PC-3 (cell line): ENCODE data around the gene KMT2C. TPM values are rescaled to one million over a fixed set of nuclear protein-coding genes. Genes with fewer than 3 reads are reported as not detected.

Source experiments
- ATAC-seq: fragments of 200-7000 bp; cut with Tn5 transposase; 2 replicates; pipeline ENCODE4 v1.9.1; 2020; ENCODE audit warnings: mild to moderate bottlenecking, moderate library complexity
- BruUV-seq: library from RNA; stranded (reverse); fragments of 400-500 nt; replicated peaks from 2 replicates; lab custom pipeline; 2021; lab: Mats Ljungman, UMichigan
- CTCF ChIA-PET: fragments of 300-600 bp; sonication (Branson Sonifier 250); formaldehyde crosslinking; loops from one replicate; lab custom pipeline; 2022; ENCODE audit warnings: antibody characterized with exemption; lab: Charles Lee
- POLR2A ChIA-PET: fragments of 300-600 bp; sonication (Branson Sonifier 250); formaldehyde crosslinking; loops from one replicate; lab custom pipeline; 2022; ENCODE audit warnings: antibody characterized with exemption; ENCODE audit not compliant: unreplicated experiment; lab: Charles Lee
- DNase-seq: peaks from one replicate; pipeline ENCODE4 v3.0.0-alpha.2; 2015
- H2AFZ ChIP-seq: fragments of 300-600 bp; sonication (generic); 2 replicates; pipeline ENCODE4 v1.6.0; 2016; ENCODE audit warnings: antibody characterized with exemption, low read length
- H3F3A ChIP-seq: fragments of 300-600 bp; sonication (generic); one replicate; pipeline ENCODE4 v1.6.0; 2017; ENCODE audit warnings: antibody characterized with exemption, low read length, control low read depth, mild to moderate bottlenecking; ENCODE audit not compliant: unreplicated experiment
- H3K27ac ChIP-seq: fragments of 300-600 bp; sonication (generic); 2 replicates; pipeline ENCODE4 v1.5.1; 2016; ENCODE audit warnings: mild to moderate bottlenecking, low read length
- H3K27me3 ChIP-seq: fragments of 300-600 bp; sonication (generic); 2 replicates; pipeline ENCODE4 v1.6.1; 2016; ENCODE audit warnings: low read length, mixed read lengths
- H3K36me3 ChIP-seq: fragments of 300-600 bp; sonication (generic); 2 replicates; pipeline ENCODE4 v1.6.1; 2016; ENCODE audit warnings: low read depth, mixed run types, low read length, mixed read lengths
- H3K4me1 ChIP-seq: fragments of 300-600 bp; sonication (generic); 2 replicates; pipeline ENCODE4 v1.5.1; 2016; ENCODE audit warnings: low read length; ENCODE audit not compliant: insufficient read depth
- H3K4me2 ChIP-seq: fragments of 300-600 bp; sonication (generic); 2 replicates; pipeline ENCODE4 v1.6.0; 2016; ENCODE audit warnings: low read length
- H3K4me3 ChIP-seq: fragments of 300-600 bp; sonication (generic); 2 replicates; pipeline ENCODE4 v1.5.1; 2016; ENCODE audit warnings: mild to moderate bottlenecking, low read length, mixed read lengths
- H3K79me2 ChIP-seq: fragments of 300-600 bp; sonication (generic); 2 replicates; pipeline ENCODE4 v1.6.1; 2017; ENCODE audit warnings: low read length, mixed read lengths
- H3K9ac ChIP-seq: fragments of 300-600 bp; sonication (generic); 2 replicates; pipeline ENCODE4 v1.6.0; 2016; ENCODE audit warnings: mild to moderate bottlenecking, low read length
- H3K9me2 ChIP-seq: fragments of 300-600 bp; sonication (generic); replicated peaks from 2 replicates; pipeline ENCODE4 v1.6.1; 2016; ENCODE audit warnings: mixed run types, low read length, mixed read lengths
- H3K9me3 ChIP-seq: fragments of 300-600 bp; sonication (generic); 2 replicates; pipeline ENCODE4 v1.6.1; 2016; ENCODE audit warnings: low read length, mixed read lengths
- H4K20me1 ChIP-seq: fragments of 300-600 bp; sonication (generic); 2 replicates; pipeline ENCODE4 v1.6.1; 2016; ENCODE audit warnings: low read length, mixed read lengths
- CTCF ChIP-seq: fragments of 300-600 bp; sonication (generic); conservative IDR thresholded peaks from 2 replicates; pipeline ENCODE4 v1.5.1; 2017; ENCODE audit warnings: antibody characterized with exemption, low read depth, mild to moderate bottlenecking, low read length
- EZH2 ChIP-seq: fragments of 300-600 bp; sonication (generic); IDR thresholded peaks from one replicate; pipeline ENCODE4 v1.6.1; 2017; ENCODE audit warnings: antibody characterized with exemption, mild to moderate bottlenecking, low read length; ENCODE audit not compliant: unreplicated experiment
- EZH2phosphoT487 ChIP-seq: fragments of 300-600 bp; sonication (generic); IDR thresholded peaks from 2 replicates; pipeline ENCODE4 v1.6.1; 2018; ENCODE audit warnings: mild to moderate bottlenecking, antibody characterized with exemption, low read length, borderline replicate concordance
- intact Hi-C: fragments of 100-400 bp; cut with micrococcal nuclease; formaldehyde crosslinking; loops from 2 replicates; pipeline ENCODE4 v1.9.0; 2023
- total RNA-seq: library from RNA; depleted of rRNA; stranded (reverse); fragments of >200 nt; gene quantifications from 2 replicates; pipeline ENCODE4 v1.2.3, GENCODE V29; 2014

Gene KMT2C
- total RNA-seq, 1 experiment from 2014 or later: 15.3 TPM

- ATAC-seq (no peak), DNase-seq (no peak)
- ChIA-PET POLR2A (no interaction called here), CTCF (no interaction called here)
- H3K79me2 ChIP-seq: no peaks in the 10 kb centered on the region
- no peaks in the 10 kb centered on the region for H3K4me1 ChIP-seq
- BruUV-seq: no TSS peak
- H3K36me3 ChIP-seq: peaks cover 27% of the 10 kb centered on the region
- no peak overlapping the region for H3K9ac ChIP-seq
- intact Hi-C loops: loop anchor here (10.0 kb wide), 1 partner anchor 145 kb away; no protein-coding TSS in a partner anchor
- H2AFZ ChIP-seq: no peak overlapping the region
- H3K27me3 ChIP-seq: no peaks in the 10 kb centered on the region
- H3F3A ChIP-seq: no peaks in the 10 kb centered on the region
- H3K9me3 ChIP-seq: no peaks in the 10 kb centered on the region
- H3K4me3 ChIP-seq: no peak overlapping the region
- no peaks in the 10 kb centered on the region for H3K9me2 ChIP-seq
- TF ChIP-seq EZH2: no peak
- TF ChIP-seq EZH2phosphoT487: no peak
- no peak for TF ChIP-seq CTCF
- H3K4me2 ChIP-seq: no peak overlapping the region
- H4K20me1 ChIP-seq: no peaks in the 10 kb centered on the region
- no peak overlapping the region for H3K27ac ChIP-seq
Measured at GRCh38 chr7:152140067-152140466, 295.7 kb downstream of the KMT2C start.

GRCh38 chr7:152137476-152138025 is 298.3 kb downstream of the KMT2C start:
- ChIA-PET CTCF (no interaction called here), POLR2A (no interaction called here)
- ATAC-seq (peak; percentile 24; the same call in 1 of the 2 replicates), DNase-seq (peak; percentile 4)
- no peaks in the 10 kb centered on the region for H3K9me3 ChIP-seq
- H4K20me1 ChIP-seq: no peaks in the 10 kb centered on the region
- H3K9ac ChIP-seq: no peak overlapping the region
- no peaks in the 10 kb centered on the region for H3K9me2 ChIP-seq
- no TSS peak for BruUV-seq
- no peaks in the 10 kb centered on the region for H3K4me1 ChIP-seq
- H3K79me2 ChIP-seq: no peaks in the 10 kb centered on the region
- no peak overlapping the region for H2AFZ ChIP-seq
- H3K4me2 ChIP-seq: no peak overlapping the region
- no peak overlapping the region for H3K4me3 ChIP-seq
- H3F3A ChIP-seq: no peaks in the 10 kb centered on the region
- TF ChIP-seq EZH2 (no peak), EZH2phosphoT487 (no peak), CTCF (no peak)
- peaks cover 14% of the 10 kb centered on the region; the same call in 1 of the 2 replicates for H3K36me3 ChIP-seq
- no peak overlapping the region for H3K27ac ChIP-seq
- intact Hi-C loops: no loop called here
- H3K27me3 ChIP-seq: no peaks in the 10 kb centered on the region

- no peaks in the 10 kb centered on the region for H3K9me3 ChIP-seq
- H4K20me1 ChIP-seq: no peaks in the 10 kb centered on the region
- H3K27ac ChIP-seq: no peak overlapping the region
- no peak overlapping the region for H3K4me3 ChIP-seq
- intact Hi-C loops: no loop called here
- no peaks in the 10 kb centered on the region for H3K4me1 ChIP-seq
- H3K9ac ChIP-seq: no peak overlapping the region
- CTCF ChIA-PET: no interaction called here
- no peaks in the 10 kb centered on the region for H3K79me2 ChIP-seq
- BruUV-seq: no TSS peak
- H3K4me2 ChIP-seq: no peak overlapping the region
- ATAC-seq (no peak), DNase-seq (no peak)
- no peaks in the 10 kb centered on the region for H3F3A ChIP-seq
- TF ChIP-seq EZH2 (no peak), EZH2phosphoT487 (no peak), CTCF (no peak)
- POLR2A ChIA-PET: no interaction called here
- no peaks in the 10 kb centered on the region for H3K27me3 ChIP-seq
- H2AFZ ChIP-seq: no peak overlapping the region
- H3K9me2 ChIP-seq: no peaks in the 10 kb centered on the region
- peaks cover 14% of the 10 kb centered on the region; the same call in 1 of the 2 replicates for H3K36me3 ChIP-seq
Measured at GRCh38 chr7:152136686-152137085, 299.1 kb downstream of the KMT2C start.
